GF-D8 (cell line): ENCODE results near the gene TENT5A.
A peak's percentile ranks its signal among the peaks of the same experiment; 100 is the strongest.
"Not testable (repeated sequence)": the region's sequence is repeated elsewhere in the genome, so short reads cannot be mapped to it uniquely, and the experiment has no call there.

Experiments used
- DNase-seq: peaks from one replicate; lab custom pipeline; 2025; lab: John Stamatoyannopoulos, UW

TENT5A gene

DNA sequence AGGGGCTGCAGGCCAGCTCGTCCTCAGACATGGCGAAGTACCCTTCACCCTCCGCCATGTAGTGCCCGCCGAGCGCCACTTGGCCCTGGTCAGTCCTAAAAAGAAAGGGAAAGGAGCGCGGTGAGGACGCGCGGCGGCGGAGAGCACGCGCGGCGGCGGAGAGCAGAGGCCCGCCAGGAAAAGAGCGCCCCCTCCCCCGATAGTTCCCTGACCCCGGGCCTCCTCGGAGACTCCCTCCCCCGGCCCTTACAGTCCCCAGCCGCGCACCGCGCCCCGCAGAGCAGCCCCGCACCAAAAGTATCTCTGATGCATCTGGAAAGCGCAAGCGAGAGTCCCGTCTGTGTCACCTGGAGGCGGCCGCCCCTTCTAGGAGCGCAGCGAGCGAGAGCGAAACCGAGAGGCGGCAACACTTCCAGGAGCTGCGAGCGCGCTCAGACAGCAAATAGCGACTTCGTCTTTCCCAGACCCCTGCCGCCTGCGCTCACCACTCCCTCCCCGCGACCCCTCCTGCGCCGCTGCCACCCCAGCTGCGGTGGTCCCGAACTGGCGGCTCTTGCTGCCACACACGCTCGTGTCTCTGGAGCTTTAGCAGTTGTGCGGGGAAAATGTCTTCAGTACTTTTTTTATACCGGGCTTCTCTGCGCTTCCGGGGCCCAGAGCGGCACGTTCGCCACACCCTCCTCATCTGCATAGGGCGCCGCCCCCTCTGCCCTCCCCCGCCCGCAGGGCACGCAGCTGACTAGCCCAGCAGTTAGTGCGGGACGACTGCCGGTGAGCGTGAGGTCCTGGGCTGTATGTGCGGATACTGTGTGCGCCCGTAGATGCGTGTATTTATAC, at the start of gene TENT5A:
Gene TENT5A (minus strand): TSS at position 598 of the 837 bp plus-strand sequence. CDS start 540 bp downstream, at position 58.
- DNase-seq: peak; percentile 84

DNA sequence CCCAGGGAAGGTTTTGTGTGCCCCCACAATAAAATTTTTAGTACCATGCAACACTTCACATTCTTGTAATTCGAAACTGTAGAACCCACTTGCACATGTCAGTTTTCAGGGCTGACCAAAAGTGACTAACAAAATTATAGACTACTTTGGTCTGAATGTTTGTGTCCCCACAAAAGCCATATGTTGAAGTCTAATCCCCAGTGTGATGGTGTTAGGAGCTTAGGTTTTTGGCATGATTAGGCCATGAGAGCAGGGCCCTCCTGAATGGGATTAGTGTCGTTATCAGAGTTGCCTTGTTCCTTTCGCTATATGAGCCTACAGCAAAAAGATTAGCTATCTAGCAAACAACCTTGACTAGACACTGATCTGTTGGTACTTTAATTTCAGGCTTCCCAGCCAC, 49.0 kb upstream of the TENT5A start:
- DNase-seq: no peak

DNA sequence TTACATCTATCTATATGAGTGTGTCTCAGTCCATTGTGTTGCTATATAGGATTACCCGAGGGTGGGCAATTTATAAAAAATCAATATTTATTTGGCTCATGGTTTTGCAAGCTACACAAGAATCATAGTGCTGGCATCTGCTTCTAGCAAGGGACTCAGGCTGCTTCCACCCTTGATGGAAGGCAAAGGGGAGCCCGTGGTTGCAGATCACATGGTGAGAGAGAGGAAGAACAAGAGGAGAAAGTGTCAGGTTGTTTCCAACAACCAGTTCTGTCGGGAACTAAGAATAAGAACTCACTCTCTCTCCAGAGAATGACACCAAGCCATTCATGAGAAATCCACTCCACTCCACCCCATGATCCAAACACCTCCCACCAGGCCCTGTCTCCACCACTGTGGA, 48.2 kb upstream of the TENT5A start:
- no peak for DNase-seq

DNA sequence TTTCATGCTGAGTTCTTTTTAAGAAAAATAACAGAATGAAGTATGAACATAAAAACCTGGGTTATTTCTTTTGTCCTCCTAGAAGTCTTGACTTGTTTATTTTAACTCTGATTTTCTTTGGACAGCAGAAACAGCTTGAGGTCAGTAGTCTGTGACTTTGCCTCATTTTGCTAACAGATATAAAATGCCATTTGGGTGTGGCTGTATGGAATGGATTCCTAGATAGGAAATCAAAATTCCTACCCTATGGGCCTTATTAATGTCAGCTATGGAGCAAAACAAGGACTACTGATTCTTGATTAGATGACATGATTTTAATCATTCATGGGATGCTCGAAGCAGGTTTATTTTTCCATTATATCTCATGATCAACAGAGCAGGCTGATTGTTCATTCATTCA, 46.8 kb upstream of the TENT5A start:
- no peak for DNase-seq

DNA sequence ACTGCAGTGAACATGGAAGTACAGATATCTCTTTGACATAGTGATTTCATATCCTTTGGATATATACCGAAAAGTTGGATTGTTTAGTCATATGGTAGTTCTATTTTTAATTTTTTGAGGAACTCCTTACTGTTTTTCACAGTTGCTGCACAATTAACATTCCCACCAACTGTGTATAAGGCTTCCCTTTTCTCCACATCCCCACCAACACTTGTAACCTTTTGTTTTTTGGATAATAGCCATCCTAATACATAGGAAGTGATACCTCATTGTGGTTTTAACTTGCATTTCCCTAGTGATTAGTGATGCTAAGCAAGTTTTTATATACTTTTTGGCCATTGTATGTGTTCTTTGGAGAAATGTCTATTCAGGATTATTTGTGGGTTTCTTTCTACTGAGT, 45.1 kb upstream of the TENT5A start:
- DNase-seq: no peak

DNA sequence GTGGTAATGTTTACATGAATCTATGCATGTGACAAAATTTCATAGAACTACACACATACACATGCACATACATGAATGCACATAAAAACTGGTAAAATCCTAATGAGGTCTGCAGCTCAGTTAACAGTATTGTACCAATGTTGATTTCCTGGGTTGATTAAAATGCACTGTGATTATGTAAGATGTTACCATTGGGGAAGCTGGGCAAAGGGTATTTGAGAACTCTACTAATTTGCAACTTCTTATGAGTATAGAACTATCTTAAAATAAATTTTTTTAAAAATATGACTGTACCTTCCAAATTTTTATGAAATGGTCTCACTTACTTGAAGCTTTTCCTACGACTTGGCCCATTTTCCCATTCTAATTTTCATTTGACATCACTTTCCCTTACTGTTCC, 43.4 kb upstream of the TENT5A start:
- DNase-seq: no peak

DNA sequence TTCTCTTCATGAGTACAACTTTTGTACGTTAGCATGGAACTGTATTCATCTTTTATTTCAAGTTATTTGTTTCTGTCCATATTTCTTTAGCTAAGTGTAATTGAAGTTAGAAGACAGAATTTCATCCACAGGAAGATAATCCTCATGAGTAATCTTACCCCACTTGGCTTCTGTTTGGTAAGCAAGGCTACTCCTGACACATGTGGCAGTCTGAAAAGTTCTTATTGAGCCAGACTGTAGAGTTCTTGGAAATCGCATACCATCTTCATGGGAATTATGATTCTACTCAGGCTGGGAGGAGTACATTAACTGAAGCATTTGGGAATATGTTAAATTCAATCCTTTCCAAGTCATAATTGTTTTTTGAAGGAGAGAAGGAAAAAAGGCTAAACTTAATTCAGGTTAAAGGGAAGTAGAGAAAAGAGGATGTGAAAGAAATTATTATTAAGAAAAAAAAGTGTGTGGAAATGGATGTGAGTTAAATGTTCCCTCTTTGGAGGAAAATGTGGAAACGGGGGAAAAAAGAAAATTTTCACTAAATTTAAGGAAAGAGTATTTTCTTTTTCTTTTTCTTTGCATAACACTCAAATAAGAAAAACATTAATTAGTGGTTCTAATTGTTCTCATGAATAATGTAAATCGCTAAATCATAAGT, 41.5 kb upstream of the TENT5A start:
- no peak for DNase-seq

DNA sequence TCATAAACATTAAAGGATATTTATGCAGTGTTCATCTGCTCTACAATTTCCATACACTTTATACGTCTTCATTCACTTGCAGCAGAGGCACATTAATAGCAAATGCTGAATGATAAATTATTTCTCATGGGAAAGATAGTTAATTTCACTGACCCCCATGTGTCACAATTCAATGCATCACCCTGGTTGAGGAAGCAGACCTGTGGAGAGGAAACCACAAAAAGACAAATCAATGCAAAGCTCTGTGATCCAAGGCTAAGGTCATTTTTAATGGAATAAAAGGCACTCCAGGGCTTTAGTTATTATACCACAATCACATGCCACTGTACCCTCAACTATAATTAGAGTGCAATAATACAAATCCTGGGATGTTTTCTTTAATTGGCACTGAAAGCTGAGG, 40.3 kb upstream of the TENT5A start:
- DNase-seq: no peak

DNA sequence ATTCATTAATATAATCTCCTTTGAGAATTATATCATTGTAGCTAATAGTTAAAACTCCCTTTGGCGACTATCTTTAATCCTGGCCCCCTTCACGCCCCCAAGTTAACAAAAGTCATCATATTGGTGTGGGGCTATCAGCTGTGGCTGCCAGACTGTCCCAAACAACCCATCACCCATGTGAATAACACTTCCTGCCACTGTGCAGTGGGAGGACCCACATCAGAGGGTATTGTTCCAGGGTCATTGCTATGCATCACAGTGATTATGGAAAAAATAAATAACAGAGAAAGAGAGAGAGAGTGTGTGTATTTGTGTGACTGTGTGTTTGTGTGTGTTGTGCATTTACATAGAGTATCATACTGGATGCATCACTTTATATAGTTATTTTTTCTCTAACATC, 39.3 kb upstream of the TENT5A start:
- DNase-seq: no peak

DNA sequence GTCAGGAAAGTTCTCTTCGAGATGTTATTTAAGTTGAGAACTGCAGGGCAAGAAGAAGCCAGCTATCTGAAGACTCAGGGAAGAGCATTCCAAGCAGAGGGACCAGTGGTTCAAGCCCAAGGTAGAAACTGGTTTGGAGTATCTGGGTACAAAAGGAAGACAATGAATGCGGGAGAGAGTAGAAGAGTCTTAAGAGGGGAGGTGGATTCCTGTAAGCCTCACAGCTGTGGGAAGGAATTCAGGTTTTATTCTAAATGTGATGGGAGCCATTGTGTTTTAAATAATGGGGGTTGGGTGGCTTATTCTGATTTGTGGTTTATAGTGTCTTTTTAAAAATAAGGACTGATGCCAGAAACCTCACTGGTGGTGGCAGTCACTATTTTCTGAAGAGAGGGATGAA, 37.6 kb upstream of the TENT5A start:
- DNase-seq: no peak

DNA sequence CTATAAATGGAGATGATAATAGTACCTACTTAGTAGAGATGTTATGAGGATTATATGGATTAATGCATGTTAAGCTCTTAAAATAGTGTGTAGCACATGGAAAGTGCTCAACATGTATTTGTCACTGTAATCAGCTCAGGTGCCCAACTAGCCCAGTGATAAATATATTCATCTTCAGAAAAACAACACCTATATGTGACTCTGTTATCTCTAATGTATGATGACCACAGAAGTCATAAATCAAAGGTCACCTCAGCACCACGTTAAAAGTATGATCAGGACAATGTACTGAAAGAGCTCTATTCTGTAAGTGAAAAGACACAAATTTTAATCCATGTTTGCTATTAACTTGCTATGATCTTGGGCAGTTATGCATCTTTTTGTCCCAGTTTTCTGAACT, 36.8 kb upstream of the TENT5A start:
- DNase-seq: no peak

DNA sequence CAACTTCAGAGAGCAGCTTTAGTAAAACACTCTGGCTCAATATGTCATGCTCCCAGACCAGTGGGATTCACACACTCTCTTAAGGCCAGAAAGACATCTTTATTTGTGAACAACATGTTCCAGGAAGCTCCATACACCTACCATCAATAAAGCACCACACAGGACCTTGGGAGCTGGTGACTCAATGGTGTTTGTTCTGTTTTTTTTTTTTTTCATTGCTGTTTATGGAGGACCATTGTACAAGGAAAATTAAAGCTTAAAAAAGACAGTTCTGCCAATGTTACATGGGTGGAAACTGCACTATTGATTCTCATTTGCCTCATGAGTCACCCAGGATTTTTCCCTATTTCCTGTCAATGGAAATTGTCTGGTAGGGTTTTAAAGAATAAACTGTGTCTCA, 36.3 kb upstream of the TENT5A start:
- DNase-seq: no peak

DNA sequence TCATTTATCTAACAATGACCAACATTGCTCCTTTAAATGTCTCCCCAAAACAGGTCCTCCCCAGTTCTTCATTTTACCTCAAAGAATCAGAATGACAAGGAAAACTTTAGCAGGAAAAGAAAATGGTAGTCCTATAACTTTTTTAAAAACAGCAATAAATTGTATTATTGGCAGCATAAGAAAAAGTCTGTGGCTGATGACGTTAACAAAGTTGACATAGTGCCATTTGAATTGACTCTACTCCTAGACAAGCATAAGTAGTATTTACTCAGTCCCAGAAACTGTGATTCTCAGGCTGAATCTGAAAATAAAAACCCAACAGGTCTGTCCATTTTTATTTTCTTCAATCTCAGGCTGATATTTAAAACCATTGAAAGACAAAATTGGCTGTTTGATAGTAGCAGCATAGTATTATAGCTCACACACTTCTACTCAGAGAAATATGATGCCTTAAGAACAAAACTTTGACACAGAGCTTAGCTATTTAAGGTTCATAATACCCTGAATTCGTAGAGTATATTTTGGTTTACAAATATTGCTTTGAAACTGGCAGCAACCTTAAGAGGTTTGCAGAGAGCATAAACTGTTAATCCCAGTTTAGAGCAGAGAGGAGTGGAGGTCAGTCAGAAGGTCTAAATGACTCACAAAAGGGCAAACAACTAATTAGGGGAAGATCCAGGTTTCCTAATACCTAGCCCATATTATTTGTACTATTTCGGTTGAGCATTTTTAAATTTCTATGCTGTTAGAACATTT, 35.0 kb upstream of the TENT5A start:
- DNase-seq: no peak

DNA sequence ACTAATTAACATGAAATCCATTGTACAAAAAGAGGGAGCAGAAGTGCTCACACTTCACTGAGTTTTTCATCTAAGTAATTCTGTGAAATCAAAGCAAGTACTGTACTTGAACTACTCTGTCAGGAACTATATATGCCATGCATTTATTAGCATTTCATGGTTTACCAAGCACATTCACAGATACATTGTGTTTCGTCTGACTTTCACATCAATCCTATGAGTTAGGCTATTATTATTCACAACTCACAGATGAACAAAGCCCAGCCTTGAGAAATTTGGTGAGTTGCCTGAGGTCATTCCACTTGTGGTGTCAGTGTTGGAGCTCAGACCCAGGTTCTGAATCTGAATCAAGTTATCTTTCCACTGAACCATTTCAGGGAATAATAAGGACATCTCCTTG, 33.7 kb upstream of the TENT5A start:
- no peak for DNase-seq

DNA sequence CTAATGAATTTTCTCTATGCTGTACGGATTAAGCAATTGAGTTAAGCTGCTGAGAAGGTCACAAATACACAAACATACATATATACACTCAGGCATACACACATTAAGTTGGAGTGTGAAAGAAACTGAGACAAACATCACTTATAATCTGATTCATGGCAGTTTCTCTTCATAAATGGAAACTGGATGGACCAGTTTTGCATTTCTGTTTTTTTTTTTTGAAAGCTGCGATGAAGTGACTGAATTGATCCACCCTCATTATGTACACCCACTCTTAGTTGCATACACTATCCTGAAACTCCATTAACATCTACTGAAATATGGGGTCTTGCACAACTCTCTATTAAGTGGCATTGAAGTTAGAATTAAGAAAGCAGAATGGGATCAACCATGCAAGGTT, 32.9 kb upstream of the TENT5A start:
- no peak for DNase-seq

DNA sequence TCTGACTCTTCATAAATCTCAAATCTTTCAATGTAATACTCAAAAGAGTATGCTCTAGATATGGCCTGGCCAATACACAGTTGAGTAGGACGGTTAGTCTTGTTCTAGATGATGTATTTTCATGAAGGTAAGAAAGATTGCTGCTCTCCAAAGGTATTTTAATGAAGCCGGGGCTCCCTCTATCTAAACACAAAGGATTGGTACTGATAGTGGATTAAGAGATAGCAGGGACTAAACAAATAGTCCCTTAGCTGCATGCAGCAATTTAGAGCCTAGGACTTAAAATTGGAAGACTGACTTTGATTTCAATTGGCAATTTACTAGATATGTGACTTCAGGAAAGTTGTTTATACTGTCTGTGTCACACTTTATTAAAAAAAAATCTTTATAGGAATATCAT, 31.4 kb upstream of the TENT5A start:
- DNase-seq: no peak

DNA sequence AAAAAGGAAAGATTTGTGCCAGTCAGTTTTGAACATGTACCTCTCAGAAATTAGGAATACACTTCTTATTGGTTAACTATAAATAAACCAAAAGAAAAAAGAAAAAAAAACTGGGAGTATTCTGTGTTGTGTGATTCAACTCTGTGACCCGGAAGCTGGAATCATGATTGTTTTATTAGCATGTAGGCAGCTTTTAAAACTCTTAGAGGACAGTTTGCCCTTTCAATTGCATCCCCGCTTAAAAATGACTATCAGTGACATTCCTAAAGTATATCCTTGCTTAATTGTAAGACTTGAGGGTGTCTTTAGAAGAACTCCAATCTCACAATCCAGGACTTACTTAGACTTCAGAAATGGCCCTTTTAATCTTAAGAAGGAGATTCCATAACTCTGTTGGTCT, 29.1 kb upstream of the TENT5A start:
- DNase-seq: no peak

DNA sequence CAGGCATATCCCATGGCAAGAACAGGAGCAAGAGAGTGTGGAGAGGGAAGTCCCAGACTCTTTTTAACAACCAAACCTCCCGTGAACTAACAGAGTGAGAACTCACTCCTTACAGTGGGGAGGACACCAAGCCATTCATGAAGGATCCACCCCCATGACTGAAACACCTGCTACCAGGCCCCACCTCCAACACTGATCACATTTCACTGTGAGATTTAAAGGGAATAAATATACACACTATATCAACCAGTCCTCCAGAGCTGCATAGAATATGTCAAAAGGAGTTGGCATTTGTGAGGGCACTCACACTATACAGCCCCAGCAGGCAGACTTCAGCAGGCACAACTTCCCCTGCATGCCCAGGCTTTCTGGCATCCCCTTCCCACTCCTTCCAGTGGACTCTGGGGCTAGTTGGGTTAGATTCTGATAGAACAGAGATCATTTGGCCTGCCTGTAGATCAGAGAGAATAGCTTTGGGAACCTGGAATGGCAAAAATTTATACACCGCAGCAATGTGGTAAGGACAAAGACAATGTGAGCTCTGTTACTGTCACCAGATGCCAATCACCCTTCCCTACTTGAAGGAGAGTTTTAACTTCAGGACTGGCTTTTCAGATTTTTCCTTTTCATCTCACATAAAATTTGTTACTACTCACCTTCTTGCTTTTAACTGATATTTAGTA, 25.2 kb upstream of the TENT5A start:
- DNase-seq: no peak

DNA sequence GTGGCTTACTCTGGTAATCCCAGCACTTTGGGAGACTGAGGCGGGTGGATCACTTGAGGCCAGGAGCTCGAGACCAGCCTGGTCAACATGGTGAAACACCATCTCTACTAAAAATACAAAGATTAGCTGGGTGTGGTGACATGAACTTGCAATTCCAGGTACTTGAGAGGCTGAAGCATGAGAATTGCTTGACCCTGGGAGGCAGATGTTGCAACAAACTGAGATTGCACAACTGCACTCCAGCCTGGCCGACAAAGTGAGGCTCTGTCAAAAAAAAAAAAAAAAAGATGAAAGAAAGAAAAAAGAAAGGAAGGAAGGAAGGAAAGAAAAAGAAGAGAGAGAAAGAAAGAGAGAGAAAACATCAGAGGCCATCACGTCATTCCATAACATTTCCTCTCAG, 23.7 kb upstream of the TENT5A start:
- DNase-seq: not testable (repeated sequence)

DNA sequence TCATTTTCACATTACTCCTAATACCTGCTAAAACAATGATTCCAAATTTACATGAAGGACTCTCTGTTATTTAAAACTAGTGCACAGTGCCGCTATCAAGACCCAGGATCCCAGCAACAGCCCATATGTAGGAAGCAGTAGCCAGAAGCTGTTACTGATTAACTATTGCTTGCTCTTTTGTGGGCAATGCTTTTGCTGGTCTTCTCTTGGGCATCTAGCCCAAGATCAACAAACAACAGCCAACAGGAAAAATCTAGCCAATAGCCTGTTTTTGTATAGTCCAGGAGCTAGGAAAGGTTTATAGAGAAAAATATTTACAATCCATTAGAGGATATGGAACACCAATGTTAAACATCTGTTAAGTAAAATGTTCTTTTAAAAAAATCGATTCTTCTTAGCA, 22.1 kb upstream of the TENT5A start:
- DNase-seq: no peak

DNA sequence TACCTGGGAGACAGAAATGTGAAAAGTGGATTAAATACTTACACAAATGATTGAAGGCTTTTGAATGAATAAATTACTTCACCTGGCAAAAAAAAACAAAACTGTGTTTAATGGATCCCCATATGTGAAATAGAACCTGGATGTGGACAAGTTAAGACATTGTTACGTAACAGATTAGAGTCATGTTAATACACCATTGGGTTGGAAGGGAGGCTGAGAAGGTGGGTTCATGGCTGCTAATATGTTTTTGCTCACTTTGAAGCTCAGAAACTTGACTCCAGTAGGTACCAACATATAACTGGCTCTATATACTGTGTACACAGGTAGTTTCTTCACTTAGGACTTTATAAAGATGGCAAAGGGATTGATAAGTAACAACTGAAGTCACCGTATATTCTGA, 21.4 kb upstream of the TENT5A start:
- DNase-seq: no peak

DNA sequence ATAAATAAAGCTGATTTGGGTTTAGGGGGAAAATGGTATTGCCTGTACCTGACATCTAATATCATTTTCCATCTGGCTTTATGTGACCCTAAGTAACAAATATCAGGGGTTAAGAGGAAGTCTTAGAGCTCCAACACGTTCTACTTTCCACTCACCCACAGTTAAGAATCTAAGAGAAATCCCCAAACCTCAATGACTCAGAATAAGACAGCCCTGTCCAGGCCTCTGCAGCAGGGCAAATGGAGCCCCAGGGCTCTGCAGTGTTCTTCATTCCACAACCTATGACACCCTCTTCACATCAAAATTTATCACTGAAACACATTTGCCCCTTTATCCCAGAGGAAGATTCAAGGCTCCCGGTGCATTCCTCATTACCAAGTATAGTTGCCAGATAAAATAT, 20.3 kb upstream of the TENT5A start:
- peak; percentile 77 for DNase-seq
